Measurements from ENCODE around the gene COL4A2.

DNA sequence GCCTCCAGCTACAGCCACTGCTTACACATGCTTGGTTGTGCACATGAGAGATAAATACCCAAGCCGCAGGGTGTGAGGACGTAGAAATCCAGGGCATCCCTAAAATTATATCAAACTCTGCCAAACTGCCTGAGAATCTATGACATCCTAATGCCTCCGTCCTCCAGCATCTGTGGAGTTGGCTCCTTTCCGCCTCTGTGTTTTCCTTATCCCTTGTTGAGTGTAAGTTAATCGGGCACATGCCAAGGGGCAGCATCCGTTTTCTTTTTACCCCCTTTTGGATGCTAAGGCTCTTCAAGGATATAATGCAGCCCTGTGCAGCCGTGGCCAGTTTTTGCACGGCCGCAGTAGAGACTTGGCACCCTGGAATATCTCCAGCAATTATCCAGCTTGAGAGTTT is 66.5 kb downstream of the COL4A2 start:
- TF ChIP-seq, protein P1, sequence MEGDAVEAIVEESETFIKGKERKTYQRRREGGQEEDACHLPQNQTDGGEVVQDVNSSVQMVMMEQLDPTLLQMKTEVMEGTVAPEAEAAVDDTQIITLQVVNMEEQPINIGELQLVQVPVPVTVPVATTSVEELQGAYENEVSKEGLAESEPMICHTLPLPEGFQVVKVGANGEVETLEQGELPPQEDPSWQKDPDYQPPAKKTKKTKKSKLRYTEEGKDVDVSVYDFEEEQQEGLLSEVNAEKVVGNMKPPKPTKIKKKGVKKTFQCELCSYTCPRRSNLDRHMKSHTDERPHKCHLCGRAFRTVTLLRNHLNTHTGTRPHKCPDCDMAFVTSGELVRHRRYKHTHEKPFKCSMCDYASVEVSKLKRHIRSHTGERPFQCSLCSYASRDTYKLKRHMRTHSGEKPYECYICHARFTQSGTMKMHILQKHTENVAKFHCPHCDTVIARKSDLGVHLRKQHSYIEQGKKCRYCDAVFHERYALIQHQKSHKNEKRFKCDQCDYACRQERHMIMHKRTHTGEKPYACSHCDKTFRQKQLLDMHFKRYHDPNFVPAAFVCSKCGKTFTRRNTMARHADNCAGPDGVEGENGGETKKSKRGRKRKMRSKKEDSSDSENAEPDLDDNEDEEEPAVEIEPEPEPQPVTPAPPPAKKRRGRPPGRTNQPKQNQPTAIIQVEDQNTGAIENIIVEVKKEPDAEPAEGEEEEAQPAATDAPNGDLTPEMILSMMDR (IDR thresholded peaks at IDR 0.05), result no peak
- TF ChIP-seq POLR2A (IDR thresholded peaks at IDR 0.05) (no peak), EP300 (IDR thresholded peaks at IDR 0.05) (no peak)
